Pancreas (tissue), 10 donors: ENCODE data around the gene FCRLA. TPM values are rescaled to one million over a fixed set of nuclear protein-coding genes. Genes with fewer than 3 reads are reported as not detected.
A peak's percentile ranks its signal among the peaks of the same experiment; 100 is the strongest.
"Not testable (repeated sequence)": the region's sequence is repeated elsewhere in the genome, so short reads cannot be mapped to it uniquely, and the experiment has no call there.

Source experiments
- ATAC-seq, 4 donors: fragments of 200-7000 bp; cut with Tn5 transposase; one replicate each; pipeline versions ENCODE4 v1.8.0 to v1.9.1; 2020; ENCODE audit warnings: mild to moderate bottlenecking in 4 of 4, moderate library complexity in 4 of 4
- DNase-seq, 6 donors: peaks; one replicate each; pipeline ENCODE4 v3.0.0-alpha.2; 2020
- FAIRE-seq: peaks from 2 replicates; lab custom pipeline; 2012; peaks lifted over from hg19 to GRCh38; lab: Jason Lieb, UNC
- H3K27ac ChIP-seq, 4 donors: fragments of 200-600 bp; sonication (generic); 1 replicate in 3 of 4; 2 replicates in 1 of 4; pipeline versions ENCODE4 v1.5.0 to v1.8.0; 2020
- H3K27me3 ChIP-seq, 4 donors: fragments of 200-600 bp; one replicate each; pipeline ENCODE4 v1.8.0; 2021
- H3K36me3 ChIP-seq, 3 donors: fragments of 200-600 bp; sonication (generic) in 1 of 3; one replicate each; pipeline versions ENCODE4 v1.5.0 to v1.8.0; 2020 to 2021
- H3K4me1 ChIP-seq, 3 donors: fragments of 200-600 bp; one replicate each; pipeline ENCODE4 v1.8.0; 2021
- H3K4me3 ChIP-seq, 4 donors: fragments of 200-600 bp; sonication (generic) in 2 of 4; one replicate each; pipeline versions ENCODE4 v1.5.0 to v1.8.0; 2020 to 2021
- H3K9me3 ChIP-seq, 4 donors: fragments of 200-600 bp; one replicate each; pipeline ENCODE4 v1.8.0; 2021
- CTCF ChIP-seq, 4 donors: fragments of 200-600 bp; sonication (generic) in 3 of 4; IDR thresholded peaks; one replicate each; pipeline versions ENCODE4 v1.5.0 to v1.8.0; 2021; ENCODE audit warnings: antibody characterized with exemption in 4 of 4
- WGBS, 2 donors: extraction: QIAGEN DNeasy Blood & Tissue Kit; methylation state at CpG; one replicate each; pipeline ENCODE4 v1.1.7; 2013; 5-methylcytosine and 5-hydroxymethylcytosine counted together
- intact Hi-C, 3 donors: fragments of 100-400 bp; cut with DNase I; formaldehyde crosslinking; loops; one replicate each; pipeline versions ENCODE4 v1.11.1 to v1.14.2; 2022
- polyA plus RNA-seq, 2 donors: library from polyadenylated mRNA; stranded (reverse); fragments of 200-250 nt; gene quantifications; one replicate each; pipeline ENCODE4 v1.2.3, GENCODE V29; 2013
- total RNA-seq, 6 donors: library from RNA; stranded (reverse); fragmentation: NEBNext Ultra II Directional in 4 of 6; extraction: Animal tissue kit (Norgen Biotek cat#: 25700) in 4 of 6; gene quantifications; one replicate each; pipeline versions ENCODE4 v1.2.1 to v1.2.4, GENCODE V29; 2021 to 2023
- donor health status: healthy with polysubstance abuse.
- donor health status: DM: no; HTN: no; CAD: no; lungs with moderate emphysema.
- donor health status: DM: no; HTN: no; CAD: no.
- donor health status: control.
- donor health status: control.
- donor health status: Bipolar disorder and iron deficiency.
- donor health status: DM: yes; HTN: yes; CAD: no.
- donor health status: DM: no; HTN: no; CAD: no.
- donor health status: DM: no; HTN: no; CAD: no.
- donor health status: DM: yes; HTN: yes; CAD: no.

Gene FCRLA
- total RNA-seq (under 1 TPM in 1 of 6 donors, not detected in 5; 0.38 TPM), polyA plus RNA-seq (not detected)

GRCh38 chr1:161706482-161707347, at the start of gene FCRLA:
FCRLA (plus strand) TSS chr1:161707229; CDS start chr1:161707265, 36 bp downstream.
- WGBS, 2 donors, result 62 to 69% methylated on average over 4 of the region's 4 CpGs
- peak in 2 of 4 donors; percentile 38 to 56 for ATAC-seq
- no peak for FAIRE-seq
- intact Hi-C loops, result no loop called here
- Histone ChIP-seq H3K27me3 (no peaks in the 10 kb centered on the region), H3K4me3 (no peak within 1 kb of the TSS), H3K4me1 (no peaks in the 10 kb centered on the region), H3K27ac (no peak within 1 kb of the TSS), H3K9me3 (no peaks in the 10 kb centered on the region), H3K36me3 (no peaks in the 10 kb centered on the region)
- no peak for TF ChIP-seq CTCF (IDR thresholded peaks at IDR 0.05)
- DNase-seq, result no peak

GRCh38 chr1:161658524-161658923, 48.5 kb upstream of the FCRLA start:
- H3K27ac ChIP-seq, intact Hi-C loops, H3K36me3 ChIP-seq, FAIRE-seq, DNase-seq, H3K4me1 ChIP-seq, H3K9me3 ChIP-seq, H3K27me3 ChIP-seq, H3K4me3 ChIP-seq: not testable (repeated sequence)
- ATAC-seq, result peak in 2 of 4 donors; percentile 64 to 71

GRCh38 chr1:161661660-161662311, 45.2 kb upstream of the FCRLA start:
- H3K9me3 ChIP-seq, H3K4me1 ChIP-seq, H3K36me3 ChIP-seq, H3K27ac ChIP-seq, ATAC-seq, intact Hi-C loops, H3K4me3 ChIP-seq, DNase-seq, H3K27me3 ChIP-seq, FAIRE-seq: not testable (repeated sequence)
- WGBS, 2 donors, result 74% methylated on average over 3 to 4 of the region's 9 CpGs

GRCh38 chr1:161662684-161663339, 44.2 kb upstream of the FCRLA start, which contains the start of gene FCGR2B:
FCGR2B (plus strand) TSS chr1:161663143; CDS start chr1:161663242, 99 bp downstream.
- intact Hi-C loops, H3K27ac ChIP-seq, H3K4me3 ChIP-seq, H3K4me1 ChIP-seq, H3K27me3 ChIP-seq, DNase-seq, FAIRE-seq, H3K36me3 ChIP-seq, H3K9me3 ChIP-seq: not testable (repeated sequence)
- WGBS, 2 donors, result no CpG with 5 or more reads among the region's 4 CpGs
- peak in 2 of 4 donors; percentile 58 to 66 for ATAC-seq

GRCh38 chr1:161663569-161663968, 43.5 kb upstream of the FCRLA start:
- intact Hi-C loops, H3K27me3 ChIP-seq, ATAC-seq, DNase-seq, H3K27ac ChIP-seq, H3K9me3 ChIP-seq, H3K4me3 ChIP-seq, FAIRE-seq, H3K4me1 ChIP-seq, H3K36me3 ChIP-seq: not testable (repeated sequence)
- no CpG with 5 or more reads among the region's 1 CpG for WGBS, 2 donors

- H3K36me3 ChIP-seq, ATAC-seq, H3K27ac ChIP-seq, intact Hi-C loops, FAIRE-seq, H3K27me3 ChIP-seq, DNase-seq, H3K9me3 ChIP-seq, H3K4me1 ChIP-seq, H3K4me3 ChIP-seq: not testable (repeated sequence)
- no CpG with 5 or more reads among the region's 4 CpGs for WGBS, 2 donors
These were observed 42.3 kb upstream of the FCRLA start for GRCh38 chr1:161664689-161665088.

GRCh38 chr1:161671045-161672020, 35.7 kb upstream of the FCRLA start:
- WGBS, 2 donors, result 51 to 64% methylated on average over 10 to 12 of the region's 15 CpGs
- not testable (repeated sequence) for FAIRE-seq

GRCh38 chr1:161673437-161673836, 33.6 kb upstream of the FCRLA start:
- H3K9me3 ChIP-seq, intact Hi-C loops, H3K4me1 ChIP-seq, H3K27me3 ChIP-seq, H3K36me3 ChIP-seq, H3K4me3 ChIP-seq, DNase-seq, H3K27ac ChIP-seq, ATAC-seq, FAIRE-seq: not testable (repeated sequence)
- 80 to 83% methylated on average over 4 to 7 of the region's 7 CpGs for WGBS, 2 donors

More at GRCh38 chr1:161671045-161672020, 35.7 kb upstream of the FCRLA start:
- H3K27me3 ChIP-seq, H3K9me3 ChIP-seq, H3K4me3 ChIP-seq, H3K27ac ChIP-seq, intact Hi-C loops, H3K36me3 ChIP-seq, H3K4me1 ChIP-seq: not testable (repeated sequence)
- ATAC-seq (peak in 2 of 4 donors; percentile 17 to 30), DNase-seq (peak in 1 of 6 donors; percentile 45)

- ATAC-seq, H3K27me3 ChIP-seq, DNase-seq, H3K27ac ChIP-seq, intact Hi-C loops, H3K36me3 ChIP-seq, H3K4me3 ChIP-seq, FAIRE-seq, H3K4me1 ChIP-seq, H3K9me3 ChIP-seq: not testable (repeated sequence)
- 80 to 82% methylated on average over 2 of the region's 3 CpGs for WGBS, 2 donors
These were observed 32.6 kb upstream of the FCRLA start for GRCh38 chr1:161674447-161674846.

GRCh38 chr1:161674908-161675307, 32.1 kb upstream of the FCRLA start:
- FAIRE-seq, H3K9me3 ChIP-seq, H3K4me3 ChIP-seq, ATAC-seq, H3K27me3 ChIP-seq, DNase-seq, H3K36me3 ChIP-seq, H3K4me1 ChIP-seq, intact Hi-C loops, H3K27ac ChIP-seq: not testable (repeated sequence)
- 80% methylated on average over 3 of the region's 3 CpGs for WGBS, 2 donors
